ENCODE measurements around the gene POU2AF3.

- TF ChIP-seq POLR2AphosphoS5 (IDR thresholded peaks at IDR 0.05; ENCODE audit: low read depth, low read length): no peak
- no peak for TF ChIP-seq POLR2A (IDR thresholded peaks at IDR 0.05; ENCODE audit: borderline replicate concordance, extremely low read depth, insufficient read depth, insufficient read length)
- no peak for TF ChIP-seq RAD21 (IDR thresholded peaks at IDR 0.05; ENCODE audit: low read depth)
- TF ChIP-seq EZH2 (IDR thresholded peaks at IDR 0.05): no peak
- TF ChIP-seq CTCF (IDR thresholded peaks at IDR 0.05 in 2 of 3, conservative IDR thresholded peaks at IDR 0.05 in 1 of 3; ENCODE audit: borderline replicate concordance in 1 of 3, insufficient read depth in 1 of 3, low read depth in 2 of 3, low read length in 2 of 3): no peak
- TF ChIP-seq EGR1 (IDR thresholded peaks at IDR 0.05; ENCODE audit: low read depth): no peak
- TF ChIP-seq REST (IDR thresholded peaks at IDR 0.05; ENCODE audit: low read depth): no peak
- no peak for TF ChIP-seq SRF (IDR thresholded peaks at IDR 0.05; ENCODE audit: low read depth)
Observed at GRCh38 chr11:111282562-111283075, 15.7 kb upstream of the POU2AF3 start.

All from HCT116 (cell line).